ENCODE data around the gene PPP1R12A. TPM values are rescaled to one million over a fixed set of nuclear protein-coding genes. Genes with fewer than 3 reads are reported as not detected.

Gene PPP1R12A
- total RNA-seq, 1 experiment from 2014 or later, result 52.0 TPM

GRCh38 chr12:79822475-79822874 lies 112.4 kb downstream of the PPP1R12A start (continued):
- TF ChIP-seq REST (IDR thresholded peaks at IDR 0.05; ENCODE audit: low read depth) (no peak), SIN3A (IDR thresholded peaks at IDR 0.05; ENCODE audit: low read depth) (no peak)

- Histone ChIP-seq H3K9ac (ENCODE audit: low read length) (no peak overlapping the region), H3K9me2 (ENCODE audit: insufficient read depth) (no peaks in the 10 kb centered on the region), H3K4me2 (ENCODE audit: low read length) (no peak overlapping the region), H3K27ac (ENCODE audit: low read depth, low read length) (no peak overlapping the region), H4K20me1 (ENCODE audit: insufficient read depth) (no peaks in the 10 kb centered on the region), H2AFZ (ENCODE audit: low read depth, low read length, poor library complexity, severe bottlenecking) (no peak overlapping the region), H3K9me3 (ENCODE audit: control insufficient read depth in 1 of 2, insufficient read depth in 1 of 2, low read depth in 1 of 2, low read length in 2 of 2) (no peaks in the 10 kb centered on the region), H3K4me1 (ENCODE audit: control insufficient read depth in 1 of 2, insufficient read depth in 2 of 2, low read length in 2 of 2) (no peaks in the 10 kb centered on the region), H3K4me3 (replicated peaks in 1 of 2; ENCODE audit: low read depth in 1 of 2, low read length in 2 of 2) (no peak overlapping the region), H3K36me3 (ENCODE audit: control insufficient read depth in 1 of 2, insufficient read depth in 2 of 2, low read length in 2 of 2) (0 out of 4 replicates have a peak, but pooled peaks cover 0 to 4% of the 10 kb centered on the region in 2 experiments), H3K27me3 (ENCODE audit: insufficient read depth, low read length) (no peaks in the 10 kb centered on the region), H3K79me2 (ENCODE audit: insufficient read depth, low read length) (no peaks in the 10 kb centered on the region)
- POLR2A ChIA-PET, result no interaction called here
- intact Hi-C loops (cut with micrococcal nuclease), result no loop called here
- RAD21 ChIA-PET (ENCODE audit: low non-redundant PET in 1 of 2, low total read pairs in 2 of 2, uncharacterized antibody in 2 of 2, unreplicated experiment in 2 of 2), result no interaction called here
- ATAC-seq (no peak), DNase-seq (ENCODE audit: low read depth, low spot score) (no peak)
- CTCF ChIA-PET, result no interaction called here
- BruUV-seq (replicated peaks), result no TSS peak
- TF ChIP-seq EGR1 (IDR thresholded peaks at IDR 0.05; ENCODE audit: low read depth) (no peak), EZH2phosphoT487 (IDR thresholded peaks at IDR 0.05; ENCODE audit: borderline replicate concordance) (no peak), TCF7L2 (IDR thresholded peaks at IDR 0.05; ENCODE audit: borderline replicate concordance, extremely low read depth, insufficient read depth, insufficient read length) (no peak), MAX (IDR thresholded peaks at IDR 0.05) (no peak), ZNF274 (IDR thresholded peaks at IDR 0.05; ENCODE audit: low read depth, low read length) (no peak), ELF1 (IDR thresholded peaks at IDR 0.05; ENCODE audit: borderline replicate concordance, low read depth) (no peak), SRF (IDR thresholded peaks at IDR 0.05; ENCODE audit: low read depth) (no peak), REST (IDR thresholded peaks at IDR 0.05; ENCODE audit: low read depth) (no peak), FOSL1 (IDR thresholded peaks at IDR 0.05; ENCODE audit: low read depth) (no peak), YY1 (IDR thresholded peaks at IDR 0.05; ENCODE audit: extremely low read depth, insufficient replicate concordance, low read depth, low read length) (no peak), POLR2A (IDR thresholded peaks at IDR 0.05; ENCODE audit: borderline replicate concordance, extremely low read depth, insufficient read depth, insufficient read length) (no peak), CBX3 (IDR thresholded peaks at IDR 0.05; ENCODE audit: low read depth) (no peak), SP1 (IDR thresholded peaks at IDR 0.05; ENCODE audit: low read depth) (no peak), EZH2 (IDR thresholded peaks at IDR 0.05) (no peak), ZBTB33 (IDR thresholded peaks at IDR 0.05; ENCODE audit: extremely low read depth, insufficient replicate concordance, low read length) (no peak), RAD21 (IDR thresholded peaks at IDR 0.05; ENCODE audit: low read depth) (no peak)
Observed at GRCh38 chr12:79818856-79819255, 116.0 kb downstream of the PPP1R12A start.
